Chondrocyte (in vitro differentiated cells): ENCODE measurements around the gene EML6. TPM values are rescaled to one million over a fixed set of nuclear protein-coding genes. Genes with fewer than 3 reads are reported as not detected.

Experiments used
- DNase-seq: peaks from one replicate; pipeline ENCODE4 v3.0.0; 2021; ENCODE audit warnings: mixed read lengths, low spot score
- H3K27ac Mint-ChIP-seq: one replicate; pipeline ENCODE4 v1.8.0; 2021; ENCODE audit warnings: mild to moderate bottlenecking, moderate library complexity, mixed read lengths; ENCODE audit not compliant: unreplicated experiment
- H3K27me3 Mint-ChIP-seq: 2 replicates; pipeline ENCODE4 v1.8.0; 2021; ENCODE audit warnings: low read depth, mixed read lengths
- H3K36me3 Mint-ChIP-seq: 2 replicates; pipeline ENCODE4 v1.8.0; 2021; ENCODE audit warnings: low read depth, mixed read lengths
- H3K4me1 Mint-ChIP-seq: 2 replicates; pipeline ENCODE4 v1.8.0; 2021; ENCODE audit warnings: low read depth, mild to moderate bottlenecking, mixed read lengths
- H3K4me3 Mint-ChIP-seq: one replicate; pipeline ENCODE4 v1.8.0; 2021; ENCODE audit warnings: mild to moderate bottlenecking, moderate library complexity, mixed read lengths; ENCODE audit not compliant: unreplicated experiment
- H3K9me3 Mint-ChIP-seq: 2 replicates; pipeline ENCODE4 v1.8.0; 2021; ENCODE audit warnings: low read depth, mixed read lengths
- CTCF ChIP-seq: fragments of 200-600 bp; sonication (generic); IDR thresholded peaks from 2 replicates; pipeline ENCODE4 v1.5.0; 2021; ENCODE audit warnings: antibody characterized with exemption, mild to moderate bottlenecking, moderate library complexity
- total RNA-seq: library from RNA; stranded (reverse); gene quantifications from 3 replicates; pipeline ENCODE4 v1.2.1, GENCODE V29; 2021

EML6 gene
- total RNA-seq, 1 donor from 2014 or later = 1.1 TPM

GRCh38 chr2:54906716-54907115, 183.3 kb downstream of the EML6 start:
- H3K27me3 Mint-ChIP-seq = no peaks in the 10 kb centered on the region
- DNase-seq = no peak
- no peak overlapping the region for H3K4me3 Mint-ChIP-seq
- H3K9me3 Mint-ChIP-seq = no peaks in the 10 kb centered on the region
- H3K27ac Mint-ChIP-seq = peak overlapping the region; percentile 34
- no peaks in the 10 kb centered on the region for H3K36me3 Mint-ChIP-seq
- peaks cover 30% of the 10 kb centered on the region for H3K4me1 Mint-ChIP-seq
- no peak for TF ChIP-seq CTCF

- H3K36me3 Mint-ChIP-seq = no peaks in the 10 kb centered on the region
- no peaks in the 10 kb centered on the region for H3K27me3 Mint-ChIP-seq
- no peaks in the 10 kb centered on the region for H3K9me3 Mint-ChIP-seq
- no peak overlapping the region for H3K27ac Mint-ChIP-seq
- H3K4me3 Mint-ChIP-seq = no peak overlapping the region
- no peak for DNase-seq
- peaks cover 30% of the 10 kb centered on the region for H3K4me1 Mint-ChIP-seq
- TF ChIP-seq CTCF = no peak
Observed at GRCh38 chr2:54907663-54908062, 184.2 kb downstream of the EML6 start.

- no peak for DNase-seq
- H3K36me3 Mint-ChIP-seq = no peaks in the 10 kb centered on the region
- H3K27ac Mint-ChIP-seq = no peak overlapping the region
- no peaks in the 10 kb centered on the region for H3K9me3 Mint-ChIP-seq
- peaks cover 28% of the 10 kb centered on the region for H3K4me1 Mint-ChIP-seq
- H3K4me3 Mint-ChIP-seq = no peak overlapping the region
- no peaks in the 10 kb centered on the region for H3K27me3 Mint-ChIP-seq
- no peak for TF ChIP-seq CTCF
Observed at GRCh38 chr2:54908591-54908990, 185.1 kb downstream of the EML6 start.

GRCh38 chr2:54909001-54909400, 185.5 kb downstream of the EML6 start:
- Mint-ChIP-seq H3K4me1 (peaks cover 27% of the 10 kb centered on the region), H3K9me3 (no peaks in the 10 kb centered on the region), H3K4me3 (no peak overlapping the region), H3K27me3 (no peaks in the 10 kb centered on the region), H3K27ac (no peak overlapping the region), H3K36me3 (no peaks in the 10 kb centered on the region)
- TF ChIP-seq CTCF = no peak
- DNase-seq = no peak

GRCh38 chr2:54912305-54912704, 188.8 kb downstream of the EML6 start:
- DNase-seq = no peak
- Mint-ChIP-seq H3K27me3 (no peaks in the 10 kb centered on the region), H3K9me3 (no peaks in the 10 kb centered on the region), H3K4me3 (no peak overlapping the region), H3K4me1 (peaks cover 6% of the 10 kb centered on the region), H3K27ac (no peak overlapping the region), H3K36me3 (no peaks in the 10 kb centered on the region)
- no peak for TF ChIP-seq CTCF
